SK-N-SH (cell line): Measurements from ENCODE around the gene RPL3. TPM values are rescaled to one million over a fixed set of nuclear protein-coding genes. Genes with fewer than 3 reads are reported as not detected.

Experiments used
- CTCF ChIA-PET: fragments of 300-600, 350-600 bp; formaldehyde crosslinking; extraction: SDS; loops from one replicate; lab custom pipeline; 2021; lab: Yijun Ruan, JAX
- POLR2A ChIA-PET: fragments of 350-600 bp; sonication (Branson Sonifier 250); formaldehyde crosslinking; extraction: SDS; loops from one replicate; lab custom pipeline; 2020; ENCODE audit warnings: antibody characterized with exemption, inconsistent platforms; lab: Yijun Ruan, JAX
- DNase-seq: peaks from one replicate; pipeline ENCODE4 v3.0.0; 2012
- H2AFZ ChIP-seq: fragments of 200-600 bp; sonication (generic); 2 replicates; pipeline ENCODE4 v1.8.1; 2016; ENCODE audit warnings: antibody characterized with exemption, mild to moderate bottlenecking, low read depth
- H3F3A ChIP-seq: fragments of 200-600 bp; sonication (generic); replicated peaks from 2 replicates; pipeline ENCODE3; 2016; ENCODE audit warnings: antibody characterized with exemption, mild to moderate bottlenecking; ENCODE audit not compliant: insufficient read depth
- H3K27ac ChIP-seq, 2 experiments: fragments of 200-500 bp in 1 of 2; fragments of 200-600 bp in 1 of 2; sonication (Bioruptor generic) in 1 of 2; sonication (generic), shearing (Covaris generic) in 1 of 2; 2 replicates each; pipeline versions ENCODE4 v1.5.1 to v1.6.1; 2014 to 2016; ENCODE audit warnings: low read depth in 2 of 2, inconsistent platforms in 1 of 2, low read length in 1 of 2, mild to moderate bottlenecking in 1 of 2, mixed read lengths in 1 of 2
- H3K27me3 ChIP-seq: fragments of 200-600 bp; sonication (generic), shearing (Covaris generic); 2 replicates; pipeline ENCODE4 v1.6.1; 2016; ENCODE audit warnings: mixed run types; ENCODE audit not compliant: insufficient read depth
- H3K36me3 ChIP-seq, 2 experiments: fragments of 200-500 bp in 1 of 2; fragments of 200-600 bp in 1 of 2; sonication (Bioruptor generic) in 1 of 2; sonication (generic) in 1 of 2; replicated peaks in 1 of 2; 2 replicates each; pipeline versions ENCODE3 to v1.5.1; 2014 to 2016; ENCODE audit warnings: low read length in 1 of 2, mild to moderate bottlenecking in 1 of 2; ENCODE audit not compliant: insufficient read depth in 2 of 2, control insufficient read depth in 1 of 2
- H3K4me1 ChIP-seq, 2 experiments: fragments of 200-500 bp in 1 of 2; fragments of 200-600 bp in 1 of 2; sonication (Bioruptor generic) in 1 of 2; sonication (generic), shearing (Covaris generic) in 1 of 2; 2 replicates each; pipeline versions ENCODE4 v1.5.1 to v1.6.1; 2014 to 2016; ENCODE audit warnings: low read depth in 1 of 2, low read length in 1 of 2, mixed run types in 1 of 2; ENCODE audit not compliant: insufficient read depth in 2 of 2, control insufficient read depth in 1 of 2
- H3K4me2 ChIP-seq: fragments of 200-600 bp; sonication (generic), shearing (Covaris generic); 2 replicates; pipeline ENCODE4 v1.6.1; 2017; ENCODE audit warnings: mixed run types
- H3K4me3 ChIP-seq, 2 experiments: fragments of 200-500 bp in 1 of 2; fragments of 200-600 bp in 1 of 2; sonication (Bioruptor generic) in 1 of 2; sonication (generic), shearing (Covaris generic) in 1 of 2; 2 replicates each; pipeline versions ENCODE4 v1.5.1 to v1.8.1; 2014 to 2016; ENCODE audit warnings: low read depth in 2 of 2, inconsistent platforms in 1 of 2, low read length in 1 of 2, mild to moderate bottlenecking in 1 of 2, mixed read lengths in 1 of 2, moderate library complexity in 1 of 2
- H3K79me2 ChIP-seq: fragments of 200-600 bp; sonication (generic); 2 replicates; pipeline ENCODE4 v1.8.1; 2017; ENCODE audit warnings: mild to moderate bottlenecking; ENCODE audit not compliant: insufficient read depth
- H3K9ac ChIP-seq: fragments of 200-600 bp; sonication (generic); 2 replicates; pipeline ENCODE4 v1.6.1; 2017; ENCODE audit warnings: mixed run types
- H3K9me2 ChIP-seq: fragments of 200-600 bp; sonication (generic); 2 replicates; pipeline ENCODE4 v1.6.1; 2017; ENCODE audit warnings: mixed run types
- H3K9me3 ChIP-seq: fragments of 200-600 bp; sonication (generic); 2 replicates; pipeline ENCODE4 v1.6.1; 2017; ENCODE audit warnings: mixed run types, mild to moderate bottlenecking, moderate library complexity
- H4K20me1 ChIP-seq: fragments of 200-600 bp; sonication (generic); 2 replicates; pipeline ENCODE4 v1.6.1; 2017; ENCODE audit warnings: mild to moderate bottlenecking, mixed run types; ENCODE audit not compliant: insufficient read depth
- CHD2 ChIP-seq: fragments of 150-350 bp; IDR thresholded peaks from 2 replicates; pipeline ENCODE4 v1.6.1; 2018; ENCODE audit warnings: low read length; ENCODE audit not compliant: partially characterized antibody
- CTCF ChIP-seq: fragments of 200-600 bp; sonication (generic); IDR thresholded peaks from 2 replicates; pipeline ENCODE4 v1.6.1; 2017; ENCODE audit warnings: antibody characterized with exemption, mild to moderate bottlenecking, moderate library complexity
- ELF1 ChIP-seq: IDR thresholded peaks from 2 replicates; pipeline ENCODE4 v1.4.0; 2012
- FOXJ3 ChIP-seq: sonication (generic); formaldehyde crosslinking; IDR thresholded peaks from 2 replicates; pipeline ENCODE4 v1.5.1; 2020; ENCODE audit warnings: mild to moderate bottlenecking, missing genetic modification reagents
- FOXM1 ChIP-seq: IDR thresholded peaks from 2 replicates; pipeline ENCODE4 v1.4.0; 2012; ENCODE audit warnings: low read depth, mild to moderate bottlenecking
- GATA2 ChIP-seq: sonication (generic); formaldehyde crosslinking; IDR thresholded peaks from 2 replicates; pipeline ENCODE4 v1.5.0; 2020; ENCODE audit warnings: mild to moderate bottlenecking, missing genetic modification reagents
- JUND ChIP-seq: IDR thresholded peaks from 2 replicates; pipeline ENCODE4 v1.4.0; 2012
- MEF2A ChIP-seq: IDR thresholded peaks from 2 replicates; pipeline ENCODE4 v1.4.0; 2012; ENCODE audit warnings: low read depth, borderline replicate concordance
- MXI1 ChIP-seq: IDR thresholded peaks from 2 replicates; pipeline ENCODE4 v1.6.1; 2012; ENCODE audit warnings: mild to moderate bottlenecking, low read depth, low read length, improper control_type of control experiment
- NFIC ChIP-seq: IDR thresholded peaks from 2 replicates; pipeline ENCODE4 v1.4.0; 2012; ENCODE audit warnings: borderline replicate concordance
- NRF1 ChIP-seq: IDR thresholded peaks from 2 replicates; pipeline ENCODE4 v1.6.1; 2012; ENCODE audit warnings: low read depth, mild to moderate bottlenecking, low read length
- PBX3 ChIP-seq: IDR thresholded peaks from 2 replicates; pipeline ENCODE4; 2012
- RAD21 ChIP-seq: IDR thresholded peaks from 2 replicates; pipeline ENCODE4 v1.6.1; 2012; ENCODE audit warnings: mild to moderate bottlenecking, low read length
- RFX5 ChIP-seq: IDR thresholded peaks from 2 replicates; pipeline ENCODE4 v1.6.1; 2012; ENCODE audit warnings: mild to moderate bottlenecking, improper control_type of control experiment, low read length
- RXRA ChIP-seq: IDR thresholded peaks from 2 replicates; pipeline ENCODE4 v1.4.0; 2012; ENCODE audit warnings: low read depth, mild to moderate bottlenecking, borderline replicate concordance
- SMC3 ChIP-seq: IDR thresholded peaks from 2 replicates; pipeline ENCODE4 v1.6.1; 2012; ENCODE audit warnings: low read depth, low read length, improper control_type of control experiment
- TCF12 ChIP-seq: IDR thresholded peaks from 2 replicates; pipeline ENCODE4 v1.4.0; 2012
- TEAD4 ChIP-seq: IDR thresholded peaks from 2 replicates; pipeline ENCODE4 v1.4.0; 2012; ENCODE audit warnings: mild to moderate bottlenecking, borderline replicate concordance; ENCODE audit not compliant: insufficient read depth
- USF2 ChIP-seq: fragments of 150-350 bp; IDR thresholded peaks from 2 replicates; pipeline ENCODE4 v1.6.1; 2017; ENCODE audit warnings: antibody characterized with exemption, low read length, low read depth, borderline replicate concordance
- WGBS: methylation state at CpG from one replicate; pipeline ENCODE4 v1.1.6; 2017; ENCODE audit warnings: low lambda C conversion rate; 5-methylcytosine and 5-hydroxymethylcytosine counted together
- polyA plus RNA-seq, 3 experiments: library from polyadenylated mRNA; depleted of rRNA; stranded (reverse); fragments of >200 nt; gene quantifications; 2 replicates each; pipeline ENCODE4 v1.2.3, GENCODE V29; 2012
- TF ChIP-seq, protein P1 (sequence below): IDR thresholded peaks from 2 replicates; pipeline ENCODE4 v1.4.0; 2012; ENCODE audit warnings: low read depth

The RPL3 gene
- polyA plus RNA-seq, 1 of the 3 experiments (the other 2 are of a cell fraction): 4,976 TPM

DNA sequence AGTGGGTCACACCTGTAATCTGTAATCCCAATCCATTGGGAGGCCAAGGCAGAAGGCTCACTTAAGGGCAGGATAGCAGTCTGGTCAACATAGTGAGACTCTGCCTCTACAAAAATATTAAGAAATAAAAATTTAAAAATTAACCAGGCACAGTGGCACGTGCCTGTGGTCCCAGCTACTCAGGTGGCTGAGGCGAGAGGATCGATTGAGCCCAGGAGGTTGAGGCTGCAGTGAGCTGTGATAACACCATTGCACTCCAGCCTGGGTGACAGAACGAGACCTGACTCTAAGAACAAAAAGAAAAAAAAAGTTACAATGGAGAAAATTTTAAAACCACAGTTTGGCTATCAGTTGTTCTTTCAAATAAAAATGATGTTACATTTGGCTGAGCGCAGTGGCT, 17.0 kb upstream of the RPL3 start:
- H3K4me3 ChIP-seq: no peak overlapping the region
- POLR2A ChIA-PET: no interaction called here
- H3K79me2 ChIP-seq: no peaks in the 10 kb centered on the region
- no peak for DNase-seq
- H3K4me2 ChIP-seq: no peak overlapping the region
- H3K9me2 ChIP-seq: no peaks in the 10 kb centered on the region
- H2AFZ ChIP-seq: no peak overlapping the region
- no peaks in the 10 kb centered on the region for H3K27me3 ChIP-seq
- H3K9me3 ChIP-seq: no peaks in the 10 kb centered on the region
- H3K9ac ChIP-seq: no peak overlapping the region
- TF ChIP-seq MXI1: no peak
- no peak for TF ChIP-seq RAD21
- TF ChIP-seq PBX3: no peak
- TF ChIP-seq SMC3: no peak
- TF ChIP-seq USF2: no peak
- TF ChIP-seq JUND: no peak
- no peak for TF ChIP-seq NFIC
- no peak for TF ChIP-seq FOXM1
- TF ChIP-seq GATA2 (CRISPR knock-in tag): no peak
- TF ChIP-seq CTCF: no peak
- TF ChIP-seq CHD2: no peak
- no peak for TF ChIP-seq TEAD4
- no peak for TF ChIP-seq RXRA
- TF ChIP-seq ELF1: no peak
- no peak for TF ChIP-seq MEF2A
- TF ChIP-seq RFX5: no peak
- TF ChIP-seq, protein P1, sequence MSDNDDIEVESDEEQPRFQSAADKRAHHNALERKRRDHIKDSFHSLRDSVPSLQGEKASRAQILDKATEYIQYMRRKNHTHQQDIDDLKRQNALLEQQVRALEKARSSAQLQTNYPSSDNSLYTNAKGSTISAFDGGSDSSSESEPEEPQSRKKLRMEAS: no peak
- TF ChIP-seq NRF1: no peak
- TF ChIP-seq TCF12: no peak
- TF ChIP-seq FOXJ3 (CRISPR knock-in tag): no peak
- H3K36me3 ChIP-seq: no peaks in the 10 kb centered on the region
- H3K4me1 ChIP-seq: peaks cover 0 to 6% of the 10 kb centered on the region in 2 experiments; a peak in 1 of 4 replicates
- 75% methylated on average over 5 of the region's 5 CpGs for WGBS
- no peak overlapping the region for H3K27ac ChIP-seq
- no peaks in the 10 kb centered on the region for H4K20me1 ChIP-seq
- CTCF ChIA-PET: no interaction called here
- H3F3A ChIP-seq: no peaks in the 10 kb centered on the region
